AML-193 (cell line): ENCODE measurements around the gene ZNF530.

ENCODE experiments used
- DNase-seq, 2 experiments: peaks; one replicate each; lab custom pipeline; 2025; lab: John Stamatoyannopoulos, UW

The ZNF530 gene

DNA sequence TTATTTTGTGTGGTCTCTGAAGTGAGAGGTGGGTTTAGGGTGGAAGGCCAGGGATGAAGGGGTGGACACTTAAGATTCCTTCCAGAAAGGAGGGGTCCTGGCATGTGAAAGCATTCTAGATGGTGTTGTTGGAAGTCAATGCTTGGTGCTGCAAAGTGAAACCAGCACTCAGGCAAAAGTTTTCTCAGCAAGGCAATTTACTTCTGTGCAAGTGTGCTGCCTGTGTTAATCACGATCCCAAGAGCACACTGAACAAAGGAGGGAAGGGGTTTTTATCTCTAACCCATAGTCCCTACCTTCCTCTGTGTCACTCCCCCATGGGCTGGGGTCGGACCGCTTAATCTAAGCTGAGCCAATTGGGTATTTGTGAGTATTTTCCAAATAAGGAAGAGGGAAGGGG lies 15.7 kb downstream of the ZNF530 start:
- DNase-seq, result no peak

DNA sequence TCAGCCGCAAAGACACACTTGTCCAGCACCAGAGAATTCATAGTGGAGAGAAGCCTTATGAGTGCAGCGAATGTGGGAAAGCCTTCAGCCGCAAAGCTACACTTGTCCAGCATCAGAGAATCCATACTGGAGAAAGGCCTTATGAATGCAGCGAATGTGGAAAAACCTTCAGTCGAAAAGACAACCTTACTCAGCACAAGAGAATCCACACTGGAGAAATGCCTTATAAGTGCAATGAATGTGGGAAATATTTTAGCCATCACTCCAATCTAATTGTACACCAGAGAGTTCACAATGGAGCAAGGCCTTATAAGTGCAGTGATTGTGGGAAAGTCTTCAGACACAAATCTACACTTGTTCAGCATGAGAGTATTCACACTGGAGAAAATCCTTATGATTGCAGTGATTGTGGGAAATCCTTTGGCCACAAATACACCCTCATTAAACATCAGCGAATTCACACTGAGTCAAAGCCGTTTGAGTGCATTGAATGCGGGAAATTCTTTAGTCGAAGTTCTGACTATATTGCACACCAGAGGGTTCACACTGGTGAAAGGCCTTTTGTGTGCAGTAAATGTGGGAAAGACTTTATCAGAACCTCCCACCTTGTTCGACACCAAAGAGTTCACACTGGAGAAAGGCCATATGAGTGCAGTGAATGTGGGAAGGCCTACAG lies 21.1 kb downstream of the ZNF530 start:
- no peak for DNase-seq

DNA sequence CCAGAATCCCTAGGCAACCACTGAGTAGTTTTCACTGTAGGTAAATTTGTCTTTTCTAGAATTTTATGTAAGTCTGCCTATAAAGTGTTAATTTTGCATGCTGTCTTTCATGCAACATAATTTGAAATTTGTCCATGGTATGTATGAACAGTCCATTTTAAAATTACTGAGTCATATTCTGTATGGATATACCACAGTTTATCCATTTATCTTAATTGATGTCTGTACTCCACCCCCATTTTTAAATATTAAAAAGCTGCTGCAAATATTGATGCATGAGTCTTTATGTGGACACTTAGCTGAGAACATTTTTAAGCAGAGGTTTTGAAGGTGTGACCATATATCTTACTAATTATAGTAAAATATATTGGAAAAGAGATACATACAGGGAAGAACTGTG lies 23.4 kb downstream of the ZNF530 start:
- no peak for DNase-seq

DNA sequence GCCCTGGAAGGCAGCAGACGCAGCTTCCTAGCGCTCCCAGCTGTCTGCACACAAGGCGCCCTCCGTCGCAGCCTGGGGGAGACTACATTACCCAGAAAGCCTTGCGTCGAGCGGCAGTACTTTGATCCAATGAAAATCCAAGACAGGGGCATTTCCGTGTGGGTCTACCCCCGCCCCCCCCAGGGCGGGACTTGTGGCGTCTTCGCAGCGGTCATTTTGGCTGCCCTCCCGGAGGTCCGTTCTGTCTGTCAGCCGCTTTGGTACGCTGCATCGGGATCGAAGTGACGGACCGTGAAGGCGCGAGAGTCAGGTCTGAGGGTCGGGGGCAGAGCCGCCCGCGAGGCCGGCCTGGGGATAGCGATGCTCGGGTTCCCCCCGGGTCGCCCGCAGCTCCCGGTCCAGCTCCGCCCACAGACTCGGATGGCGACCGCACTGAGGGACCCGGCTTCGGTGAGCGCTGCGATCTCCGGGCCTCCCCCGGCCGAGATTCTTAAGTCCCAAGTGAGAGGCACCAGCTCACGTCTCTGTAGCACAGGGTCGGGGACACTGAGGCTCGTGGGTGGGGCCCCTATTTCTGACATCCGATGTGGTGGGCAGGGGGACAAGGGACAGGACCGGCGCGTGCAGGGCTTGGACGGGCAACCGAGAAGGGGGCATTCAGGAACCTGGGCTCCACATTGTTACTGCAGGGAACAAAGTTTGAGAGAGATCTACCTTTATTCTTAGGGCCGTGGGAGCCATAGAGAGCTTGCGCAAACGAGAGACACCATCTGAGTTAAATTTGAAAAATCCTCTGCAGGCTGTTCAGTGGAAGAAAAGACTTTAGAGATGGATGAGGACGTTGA lies 33.5 kb downstream of the ZNF530 start, which contains the start of gene ZNF211:
TSS of gene ZNF211 (plus strand) at position 182 of the 845 bp plus-strand sequence. CDS start at position 361, 179 bp downstream.
- DNase-seq, result peak; percentile 88 to 90

GRCh38 chr19:57633832-57634131 lies 34.1 kb downstream of the ZNF530 start:
- no peak for DNase-seq

DNA sequence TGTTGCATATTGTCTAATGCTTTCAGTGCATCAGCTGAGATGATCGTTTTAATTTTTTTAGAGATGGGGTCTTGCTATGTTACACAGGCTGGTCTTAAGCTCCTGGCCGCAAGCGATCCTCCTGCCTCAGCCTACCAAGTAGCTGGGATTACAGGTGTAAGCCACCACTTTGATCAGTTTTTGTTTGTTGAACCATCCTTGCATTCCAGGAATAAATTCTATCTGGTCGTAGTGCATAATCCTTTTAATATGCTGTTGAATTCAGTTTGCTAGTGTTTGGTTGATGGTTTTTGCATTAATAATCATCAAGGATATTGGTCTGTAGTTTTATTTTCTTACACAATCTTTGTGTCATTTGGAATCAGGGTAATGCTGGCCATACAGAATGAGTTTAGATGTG lies 37.7 kb downstream of the ZNF530 start:
- no peak for DNase-seq

DNA sequence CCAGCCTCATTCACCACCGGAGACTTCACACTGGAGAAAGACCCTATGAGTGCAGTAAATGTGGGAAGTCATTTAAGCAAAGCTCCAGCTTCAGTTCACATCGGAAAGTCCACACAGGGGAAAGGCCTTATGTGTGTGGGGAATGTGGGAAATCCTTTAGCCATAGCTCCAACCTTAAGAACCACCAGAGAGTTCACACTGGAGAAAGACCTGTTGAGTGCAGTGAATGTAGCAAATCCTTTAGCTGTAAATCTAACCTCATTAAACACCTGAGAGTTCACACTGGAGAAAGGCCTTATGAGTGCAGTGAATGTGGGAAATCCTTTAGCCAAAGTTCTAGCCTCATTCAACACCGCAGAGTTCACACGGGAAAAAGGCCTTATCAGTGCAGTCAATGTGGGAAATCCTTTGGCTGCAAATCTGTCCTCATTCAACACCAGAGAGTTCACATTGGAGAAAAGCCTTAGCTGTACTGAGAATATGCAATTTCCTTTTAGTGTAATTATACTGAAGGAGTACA lies 42.1 kb downstream of the ZNF530 start:
- DNase-seq, result no peak

DNA sequence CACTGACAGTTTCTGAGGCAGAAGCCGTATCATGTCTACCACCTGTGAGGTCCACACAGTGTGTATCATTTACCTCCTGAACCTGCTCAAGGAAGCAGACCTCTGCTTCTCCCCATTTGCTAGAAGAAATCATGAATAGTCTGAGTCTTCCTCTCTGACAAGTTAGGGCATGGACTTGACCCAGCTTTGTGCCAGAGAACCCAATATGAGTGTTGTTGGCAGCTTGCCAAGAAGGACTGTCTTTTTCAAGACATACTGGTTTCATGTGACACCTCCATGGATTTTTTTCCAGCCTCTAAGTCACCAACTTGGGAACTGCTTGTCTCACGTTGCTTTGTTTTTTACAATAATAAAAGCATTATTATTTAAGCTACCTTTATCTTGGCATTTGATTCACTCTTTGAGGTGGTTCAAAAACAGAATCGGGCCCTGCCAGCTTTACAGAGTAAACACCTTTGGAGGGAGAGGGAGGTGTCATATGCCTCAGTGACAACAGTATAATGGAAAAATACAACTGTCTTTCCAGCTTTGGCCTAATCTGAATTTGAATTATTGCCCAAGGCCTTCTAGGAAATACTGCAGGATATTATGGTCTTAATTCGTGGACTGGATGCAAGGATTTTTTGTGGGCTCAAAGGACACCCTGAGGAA lies 42.8 kb downstream of the ZNF530 start:
- DNase-seq, result no peak

- DNase-seq, result no peak
Measured at GRCh38 chr19:57643734-57644133, 44.0 kb downstream of the ZNF530 start.

DNA sequence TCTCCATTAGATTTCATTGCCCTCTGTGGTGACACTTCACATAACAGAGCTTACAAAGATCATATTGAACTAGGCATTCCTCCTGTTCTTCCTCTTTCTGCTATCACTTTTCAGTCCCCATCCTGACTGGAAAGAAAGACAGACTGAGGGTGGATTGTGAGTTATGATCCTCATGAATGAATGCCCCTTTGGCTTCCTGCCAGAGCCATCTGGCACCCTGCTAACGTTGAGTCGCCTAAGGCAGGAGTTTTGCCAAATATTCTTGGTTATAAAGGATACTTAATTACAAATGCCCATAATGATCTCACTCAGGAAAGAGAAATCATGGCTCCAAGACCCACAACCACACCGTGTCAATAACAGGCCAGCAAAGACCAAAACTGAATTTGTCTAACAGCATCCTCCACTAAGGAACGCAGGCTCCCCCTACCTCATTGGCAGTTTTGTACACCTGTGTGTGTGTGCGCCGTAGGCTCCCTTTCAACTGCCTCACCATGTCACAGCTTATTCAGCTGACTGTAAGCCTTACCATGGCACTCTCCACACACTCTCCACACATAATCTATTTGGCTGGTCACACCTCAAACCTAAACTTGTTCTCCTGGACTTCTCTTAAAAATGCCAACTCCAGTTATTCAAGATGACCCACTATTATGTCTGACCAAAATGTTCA lies 48.8 kb downstream of the ZNF530 start:
- no peak for DNase-seq

GRCh38 chr19:57651654-57651996 lies 51.9 kb downstream of the ZNF530 start:
- no peak for DNase-seq

DNA sequence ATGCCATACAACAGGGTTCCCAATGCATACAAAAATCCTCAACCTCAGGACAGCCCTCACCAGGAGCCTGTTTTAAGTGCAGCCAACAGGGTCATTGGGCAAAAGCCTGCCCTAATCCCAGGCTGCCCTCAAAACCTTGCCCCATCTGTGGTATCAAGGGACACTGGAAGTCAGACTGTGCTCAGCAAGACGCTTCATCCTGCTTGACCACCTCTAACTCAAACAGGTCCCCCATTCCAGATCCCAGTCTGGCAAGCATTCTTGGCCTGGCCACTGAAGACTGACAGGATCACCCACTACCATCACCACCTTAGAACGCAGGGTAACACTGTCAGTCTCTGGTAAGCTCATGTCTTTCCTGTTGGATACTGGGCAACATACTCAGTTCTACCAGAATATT lies 54.0 kb downstream of the ZNF530 start:
- no peak for DNase-seq

- no peak for DNase-seq
Measured at GRCh38 chr19:57655443-57655842, 55.8 kb downstream of the ZNF530 start.

DNA sequence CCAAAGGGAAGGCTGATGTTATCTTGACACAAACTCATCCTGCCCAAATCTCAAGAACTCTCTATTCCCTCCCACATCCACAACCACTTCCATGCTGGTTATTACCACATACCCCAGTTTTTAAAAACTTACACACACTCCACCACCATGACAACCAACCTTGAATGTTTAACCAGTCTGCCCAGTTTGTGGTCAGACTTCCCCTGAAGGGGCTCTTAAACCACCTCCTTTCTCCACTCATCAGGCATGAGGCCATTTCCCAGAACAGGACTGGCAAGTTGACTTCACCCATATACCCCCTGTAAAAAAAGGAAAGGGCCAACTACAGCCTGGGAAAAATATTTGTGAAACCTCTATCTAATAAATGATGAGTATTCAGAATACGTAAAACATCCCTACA lies 56.7 kb downstream of the ZNF530 start:
- DNase-seq, result no peak
